ENCODE data around the gene PRKACB.

Gene PRKACB

GRCh38 chr1:84245563-84245962 is 101.5 kb downstream of the PRKACB start:
- CTCF ChIA-PET = interaction anchor here (0.6 kb wide), 1 partner anchor 37 kb away, joined by 3 read pairs; no protein-coding TSS in a partner anchor
- POLR2A ChIA-PET (ENCODE audit: low non-redundant PET) = no interaction called here
- H3K27ac ChIP-seq = no peak overlapping the region
- no peak for TF ChIP-seq CTCF (conservative IDR thresholded peaks at IDR 0.05; ENCODE audit: low read depth)
- no peak for DNase-seq (ENCODE audit: low spot score)

GRCh38 chr1:84246213-84246612 is 102.1 kb downstream of the PRKACB start:
- CTCF ChIA-PET = no interaction called here
- no peak for DNase-seq (ENCODE audit: low spot score)
- H3K27ac ChIP-seq = no peak overlapping the region
- TF ChIP-seq CTCF (conservative IDR thresholded peaks at IDR 0.05; ENCODE audit: low read depth) = no peak
- POLR2A ChIA-PET (ENCODE audit: low non-redundant PET) = no interaction called here

- no peak overlapping the region for H3K27ac ChIP-seq
- ChIA-PET POLR2A (ENCODE audit: low non-redundant PET) (interaction anchor here (0.5 kb wide), 1 partner anchor 186 kb away, joined by 3 read pairs; no protein-coding TSS in a partner anchor), CTCF (no interaction called here)
- DNase-seq (ENCODE audit: low spot score) = peak; percentile 67
- no peak for TF ChIP-seq CTCF (conservative IDR thresholded peaks at IDR 0.05; ENCODE audit: low read depth)
These were observed 103.6 kb downstream of the PRKACB start for GRCh38 chr1:84247425-84248220.

GRCh38 chr1:84250668-84251067 is 106.6 kb downstream of the PRKACB start:
- no peak overlapping the region for H3K27ac ChIP-seq
- DNase-seq (ENCODE audit: low spot score) = no peak
- POLR2A ChIA-PET (ENCODE audit: low non-redundant PET) = no interaction called here
- TF ChIP-seq CTCF (conservative IDR thresholded peaks at IDR 0.05; ENCODE audit: low read depth) = no peak
- CTCF ChIA-PET = no interaction called here

GRCh38 chr1:84253036-84253435 is 109.0 kb downstream of the PRKACB start:
- ChIA-PET CTCF (no interaction called here), POLR2A (ENCODE audit: low non-redundant PET) (no interaction called here)

GRCh38 chr1:84253891-84254290 is 109.8 kb downstream of the PRKACB start:
- POLR2A ChIA-PET (ENCODE audit: low non-redundant PET) = no interaction called here
- H3K27ac ChIP-seq = peak overlapping the region; percentile 50
- CTCF ChIA-PET = no interaction called here

More at GRCh38 chr1:84253036-84253435, 109.0 kb downstream of the PRKACB start:
- TF ChIP-seq CTCF (conservative IDR thresholded peaks at IDR 0.05; ENCODE audit: low read depth) = no peak
- DNase-seq (ENCODE audit: low spot score) = no peak
- no peak overlapping the region for H3K27ac ChIP-seq

More at GRCh38 chr1:84253891-84254290, 109.8 kb downstream of the PRKACB start:
- no peak for TF ChIP-seq CTCF (conservative IDR thresholded peaks at IDR 0.05; ENCODE audit: low read depth)
- DNase-seq (ENCODE audit: low spot score) = peak; percentile 75

All from RWPE1 (cell line).